OCI-LY7 (cell line): ENCODE results near the gene EPS8L1. TPM values are rescaled to one million over a fixed set of nuclear protein-coding genes. Genes with fewer than 3 reads are reported as not detected.

ENCODE experiments used
- BruUV-seq: library from RNA; stranded (reverse); fragments of 400-500 nt; replicated peaks from 2 replicates; lab custom pipeline; 2021; lab: Mats Ljungman, UMichigan
- CTCF ChIA-PET: fragments of 300-600 bp; sonication (Branson Sonifier 250); formaldehyde crosslinking; loops from one replicate; lab custom pipeline; 2022; ENCODE audit warnings: antibody characterized with exemption; ENCODE audit not compliant: unreplicated experiment; lab: Charles Lee
- POLR2A ChIA-PET: fragments of 300-600 bp; sonication (Branson Sonifier 250); formaldehyde crosslinking; loops from one replicate; lab custom pipeline; 2022; ENCODE audit warnings: antibody characterized with exemption; lab: Charles Lee
- DNase-seq: peaks from one replicate; pipeline ENCODE4 v3.0.0-alpha.2; 2015; ENCODE audit warnings: low spot score
- H2AFZ ChIP-seq: fragments of 200-600 bp; sonication (generic), shearing (Covaris generic); 2 replicates; pipeline ENCODE4 v1.6.1; 2014; ENCODE audit warnings: mild to moderate bottlenecking, antibody characterized with exemption, low read length, moderate library complexity
- H3K27ac ChIP-seq: fragments of 200-600 bp; sonication (generic); 2 replicates; pipeline ENCODE4 v1.5.1; 2014; ENCODE audit warnings: mixed run types, low read depth, mild to moderate bottlenecking, moderate library complexity, low read length, inconsistent platforms; ENCODE audit not compliant: poor library complexity, severe bottlenecking
- H3K36me3 ChIP-seq: fragments of 200-600 bp; sonication (generic); 2 replicates; pipeline ENCODE4 v1.6.1; 2014; ENCODE audit warnings: mild to moderate bottlenecking, antibody characterized with exemption, low read length, moderate library complexity, mixed read lengths; ENCODE audit not compliant: insufficient read depth
- H3K4me1 ChIP-seq: fragments of 200-600 bp; sonication (generic); 2 replicates; pipeline ENCODE4 v1.5.1; 2014; ENCODE audit warnings: mild to moderate bottlenecking, low read length; ENCODE audit not compliant: insufficient read depth, poor library complexity, severe bottlenecking
- H3K4me2 ChIP-seq: fragments of 200-600 bp; sonication (generic); 2 replicates; pipeline ENCODE4 v1.6.1; 2014; ENCODE audit warnings: mild to moderate bottlenecking, low read length
- H3K4me3 ChIP-seq: fragments of 200-600 bp; sonication (generic); 2 replicates; pipeline ENCODE4 v1.5.1; 2014; ENCODE audit warnings: mild to moderate bottlenecking, low read depth, low read length; ENCODE audit not compliant: poor library complexity, severe bottlenecking
- H3K79me2 ChIP-seq: fragments of 200-600 bp; sonication (generic); 2 replicates; pipeline ENCODE4 v1.6.1; 2016; ENCODE audit warnings: low read depth, mild to moderate bottlenecking, low read length, moderate library complexity, mixed read lengths; ENCODE audit not compliant: insufficient read depth
- H3K9me2 ChIP-seq: fragments of 200-600 bp; sonication (generic); 2 replicates; pipeline ENCODE4 v1.6.1; 2016; ENCODE audit warnings: mild to moderate bottlenecking, low read length, mixed read lengths; ENCODE audit not compliant: insufficient read depth
- H3K9me3 ChIP-seq: fragments of 200-600 bp; sonication (generic); 2 replicates; pipeline ENCODE4 v1.6.1; 2014; ENCODE audit warnings: mild to moderate bottlenecking, mixed run types, low read length, mixed read lengths
- H4K20me1 ChIP-seq: fragments of 200-600 bp; sonication (generic); 2 replicates; pipeline ENCODE4 v1.6.1; 2014; ENCODE audit warnings: mild to moderate bottlenecking, antibody characterized with exemption, low read length, moderate library complexity, mixed read lengths; ENCODE audit not compliant: insufficient read depth
- EZH2phosphoT487 ChIP-seq: fragments of 200-600 bp; sonication (generic); IDR thresholded peaks from 2 replicates; pipeline ENCODE4 v1.6.1; 2018; ENCODE audit warnings: low read depth, borderline replicate concordance, mild to moderate bottlenecking, mixed run types, antibody characterized with exemption, low read length, moderate library complexity, mixed read lengths
- intact Hi-C: fragments of 100-400 bp; cut with micrococcal nuclease; formaldehyde crosslinking; loops from one replicate; pipeline ENCODE4 v1.10.0; 2022; ENCODE audit not compliant: unreplicated experiment
- total RNA-seq, 2 experiments: library from RNA; depleted of rRNA in 1 of 2; stranded (reverse); fragments of >200 nt in 1 of 2; shearing (Covaris generic) in 1 of 2; gene quantifications; 2 replicates each; pipeline ENCODE4 v1.2.3, GENCODE V29; 2014 to 2022
- TF ChIP-seq, protein P1 (sequence below): fragments of 200-600 bp; sonication (generic); conservative IDR thresholded peaks from 2 replicates; pipeline ENCODE4 v1.5.1; 2014; ENCODE audit warnings: mild to moderate bottlenecking, antibody characterized with exemption, low read length, moderate library complexity, mixed read lengths

The EPS8L1 gene
- total RNA-seq, 2 experiments from 2014 or later: 11.1 to 12.5 TPM

GRCh38 chr19:55046975-55047622, 28.6 kb upstream of the EPS8L1 start:
- Histone ChIP-seq H2AFZ (no peak overlapping the region), H3K79me2 (no peaks in the 10 kb centered on the region), H3K9me3 (no peaks in the 10 kb centered on the region), H3K36me3 (peaks cover 88% of the 10 kb centered on the region), H3K4me2 (no peak overlapping the region), H4K20me1 (no peaks in the 10 kb centered on the region), H3K4me1 (no peaks in the 10 kb centered on the region), H3K27ac (no peak overlapping the region), H3K4me3 (no peak overlapping the region), H3K9me2 (no peaks in the 10 kb centered on the region)
- no peak for DNase-seq
- CTCF ChIA-PET: no interaction called here
- intact Hi-C loops: no loop called here
- TF ChIP-seq, protein P1, sequence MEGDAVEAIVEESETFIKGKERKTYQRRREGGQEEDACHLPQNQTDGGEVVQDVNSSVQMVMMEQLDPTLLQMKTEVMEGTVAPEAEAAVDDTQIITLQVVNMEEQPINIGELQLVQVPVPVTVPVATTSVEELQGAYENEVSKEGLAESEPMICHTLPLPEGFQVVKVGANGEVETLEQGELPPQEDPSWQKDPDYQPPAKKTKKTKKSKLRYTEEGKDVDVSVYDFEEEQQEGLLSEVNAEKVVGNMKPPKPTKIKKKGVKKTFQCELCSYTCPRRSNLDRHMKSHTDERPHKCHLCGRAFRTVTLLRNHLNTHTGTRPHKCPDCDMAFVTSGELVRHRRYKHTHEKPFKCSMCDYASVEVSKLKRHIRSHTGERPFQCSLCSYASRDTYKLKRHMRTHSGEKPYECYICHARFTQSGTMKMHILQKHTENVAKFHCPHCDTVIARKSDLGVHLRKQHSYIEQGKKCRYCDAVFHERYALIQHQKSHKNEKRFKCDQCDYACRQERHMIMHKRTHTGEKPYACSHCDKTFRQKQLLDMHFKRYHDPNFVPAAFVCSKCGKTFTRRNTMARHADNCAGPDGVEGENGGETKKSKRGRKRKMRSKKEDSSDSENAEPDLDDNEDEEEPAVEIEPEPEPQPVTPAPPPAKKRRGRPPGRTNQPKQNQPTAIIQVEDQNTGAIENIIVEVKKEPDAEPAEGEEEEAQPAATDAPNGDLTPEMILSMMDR: no peak
- no peak for TF ChIP-seq EZH2phosphoT487
- no TSS peak for BruUV-seq
- POLR2A ChIA-PET: interaction anchor here (0.5 kb wide), 1 partner anchor 126 kb away, joined by 3 read pairs; no protein-coding TSS in a partner anchor

- H3K9me3 ChIP-seq: no peaks in the 10 kb centered on the region
- DNase-seq: no peak
- intact Hi-C loops: no loop called here
- no peak overlapping the region for H3K4me3 ChIP-seq
- H3K36me3 ChIP-seq: peaks cover 86% of the 10 kb centered on the region
- no peaks in the 10 kb centered on the region for H3K4me1 ChIP-seq
- H2AFZ ChIP-seq: no peak overlapping the region
- H3K9me2 ChIP-seq: no peaks in the 10 kb centered on the region
- no peak overlapping the region for H3K27ac ChIP-seq
- no TSS peak for BruUV-seq
- CTCF ChIA-PET: no interaction called here
- POLR2A ChIA-PET: no interaction called here
- no peaks in the 10 kb centered on the region for H3K79me2 ChIP-seq
- H4K20me1 ChIP-seq: no peaks in the 10 kb centered on the region
- H3K4me2 ChIP-seq: no peak overlapping the region
- TF ChIP-seq EZH2phosphoT487: no peak
- TF ChIP-seq, protein P1: no peak
Observed at GRCh38 chr19:55047951-55048350, 27.7 kb upstream of the EPS8L1 start.

- Histone ChIP-seq H3K27ac (no peak overlapping the region), H3K4me2 (no peak overlapping the region), H2AFZ (no peak overlapping the region), H4K20me1 (no peaks in the 10 kb centered on the region), H3K9me3 (no peaks in the 10 kb centered on the region), H3K4me1 (no peaks in the 10 kb centered on the region), H3K36me3 (peaks cover 88% of the 10 kb centered on the region), H3K79me2 (no peaks in the 10 kb centered on the region), H3K4me3 (no peak overlapping the region), H3K9me2 (no peaks in the 10 kb centered on the region)
- no peak for TF ChIP-seq EZH2phosphoT487
- TF ChIP-seq, protein P1: no peak
- no peak for DNase-seq
- no TSS peak for BruUV-seq
- intact Hi-C loops: no loop called here
- ChIA-PET CTCF (no interaction called here), POLR2A (no interaction called here)
Observed at GRCh38 chr19:55048446-55048845, 27.2 kb upstream of the EPS8L1 start.
